ENCODE data around the gene GMCL1. TPM values are rescaled to one million over a fixed set of nuclear protein-coding genes. Genes with fewer than 3 reads are reported as not detected.
"Not testable (repeated sequence)": the region's sequence is repeated elsewhere in the genome, so short reads cannot be mapped to it uniquely, and the experiment has no call there.

GMCL1 gene
- total RNA-seq, 1 donor from 2014 or later, result 8.7 TPM

DNA sequence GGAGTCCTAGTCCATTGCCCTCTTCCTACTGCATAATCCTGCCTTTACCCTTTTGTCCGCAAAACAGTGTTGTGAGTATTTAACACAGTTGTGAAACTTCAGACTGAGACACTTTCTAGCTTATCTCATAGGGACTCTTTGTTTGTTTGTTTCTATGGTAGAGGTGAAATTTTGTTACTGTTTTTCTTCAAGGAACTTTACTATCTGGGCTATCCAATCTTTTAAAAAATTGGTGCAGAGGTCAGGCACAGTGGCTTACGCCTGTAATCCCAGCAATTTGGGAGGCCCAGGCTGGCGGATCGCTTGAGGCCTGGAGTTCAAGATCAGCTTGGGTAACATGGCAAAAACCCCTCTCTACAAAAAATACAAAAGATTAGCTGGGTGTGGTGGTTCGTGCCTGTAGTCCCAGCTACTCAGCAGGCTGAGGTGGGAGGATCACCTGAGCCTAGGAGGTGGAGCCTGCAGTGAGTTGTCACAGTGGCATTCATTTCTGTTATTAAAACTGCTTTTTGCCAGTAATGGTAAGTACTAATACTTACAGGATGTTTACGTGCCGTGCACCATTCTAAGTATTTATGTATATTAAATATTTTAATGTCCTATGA, 18.8 kb downstream of the GMCL1 start:
- DNase-seq (ENCODE audit: low read depth), result no peak
- no peak overlapping the region for H3K4me3 ChIP-seq (ENCODE audit: low read depth, low read length)
- TF ChIP-seq, protein P1, sequence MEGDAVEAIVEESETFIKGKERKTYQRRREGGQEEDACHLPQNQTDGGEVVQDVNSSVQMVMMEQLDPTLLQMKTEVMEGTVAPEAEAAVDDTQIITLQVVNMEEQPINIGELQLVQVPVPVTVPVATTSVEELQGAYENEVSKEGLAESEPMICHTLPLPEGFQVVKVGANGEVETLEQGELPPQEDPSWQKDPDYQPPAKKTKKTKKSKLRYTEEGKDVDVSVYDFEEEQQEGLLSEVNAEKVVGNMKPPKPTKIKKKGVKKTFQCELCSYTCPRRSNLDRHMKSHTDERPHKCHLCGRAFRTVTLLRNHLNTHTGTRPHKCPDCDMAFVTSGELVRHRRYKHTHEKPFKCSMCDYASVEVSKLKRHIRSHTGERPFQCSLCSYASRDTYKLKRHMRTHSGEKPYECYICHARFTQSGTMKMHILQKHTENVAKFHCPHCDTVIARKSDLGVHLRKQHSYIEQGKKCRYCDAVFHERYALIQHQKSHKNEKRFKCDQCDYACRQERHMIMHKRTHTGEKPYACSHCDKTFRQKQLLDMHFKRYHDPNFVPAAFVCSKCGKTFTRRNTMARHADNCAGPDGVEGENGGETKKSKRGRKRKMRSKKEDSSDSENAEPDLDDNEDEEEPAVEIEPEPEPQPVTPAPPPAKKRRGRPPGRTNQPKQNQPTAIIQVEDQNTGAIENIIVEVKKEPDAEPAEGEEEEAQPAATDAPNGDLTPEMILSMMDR (conservative IDR thresholded peaks at IDR 0.05; ENCODE audit: low read depth, low read length), result no peak

DNA sequence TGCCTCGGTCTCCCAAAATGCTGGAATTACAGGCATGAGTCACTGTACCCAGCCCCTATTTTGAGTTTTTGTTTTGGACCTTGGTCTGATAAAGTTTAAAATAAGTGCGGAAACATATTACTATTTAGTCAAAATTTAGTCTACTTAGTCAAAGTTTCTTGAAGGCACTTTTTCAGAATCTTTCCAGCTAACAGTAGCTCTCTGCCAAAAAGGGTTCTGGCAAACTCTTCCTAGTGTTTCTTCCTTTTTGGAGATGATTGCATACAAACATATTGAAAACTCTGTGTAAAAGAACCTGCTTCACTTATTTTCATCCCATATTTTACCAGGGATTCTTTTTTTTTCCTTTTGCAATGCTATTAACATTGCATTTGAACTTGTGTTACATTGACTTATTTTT, 28.8 kb downstream of the GMCL1 start:
- TF ChIP-seq, protein P1 (conservative IDR thresholded peaks at IDR 0.05; ENCODE audit: low read depth, low read length), result no peak
- no peak overlapping the region for H3K4me3 ChIP-seq (ENCODE audit: low read depth, low read length)
- no peak for DNase-seq (ENCODE audit: low read depth)

DNA sequence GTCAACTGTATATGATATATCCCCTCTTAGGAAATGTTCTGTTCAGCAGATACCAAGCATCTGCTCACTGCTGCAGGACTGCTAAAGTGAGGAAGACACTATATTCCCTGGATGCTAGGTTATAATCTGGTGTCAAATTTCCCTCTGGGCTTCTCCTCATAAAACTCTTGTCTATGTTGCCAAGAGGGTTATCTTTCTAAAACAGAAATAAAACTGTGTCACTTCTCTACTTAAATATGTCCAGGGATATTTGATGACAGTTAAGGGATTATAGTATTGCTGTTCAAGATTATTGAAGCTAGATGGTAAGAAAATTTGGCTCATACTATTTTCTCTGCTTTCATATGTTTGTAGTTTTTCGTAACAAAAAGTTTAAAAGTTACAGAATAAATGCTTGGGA, 33.8 kb downstream of the GMCL1 start:
- TF ChIP-seq, protein P1 (conservative IDR thresholded peaks at IDR 0.05; ENCODE audit: low read depth, low read length), result no peak
- H3K4me3 ChIP-seq (ENCODE audit: low read depth, low read length), result no peak overlapping the region
- no peak for DNase-seq (ENCODE audit: low read depth)

DNA sequence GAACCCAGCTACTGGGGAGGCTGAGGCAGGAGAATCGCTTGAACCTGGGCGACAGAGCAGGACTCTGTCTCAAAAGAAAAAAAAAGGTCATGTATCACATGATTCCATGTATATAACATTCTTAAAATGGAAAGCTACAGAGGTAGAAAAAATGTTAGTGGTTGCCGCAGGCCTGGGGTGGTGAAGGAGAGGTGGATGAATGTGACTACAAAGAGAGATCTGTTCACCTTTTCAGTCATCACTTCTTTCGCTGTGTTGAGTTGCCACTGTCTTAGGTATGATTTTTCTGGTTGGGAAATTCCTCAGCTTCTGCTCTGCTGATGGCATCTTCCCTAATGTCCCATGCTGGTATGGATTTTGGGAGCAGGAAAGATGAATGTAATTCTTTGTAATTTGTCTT, 59.0 kb downstream of the GMCL1 start:
- TF ChIP-seq, protein P1 (conservative IDR thresholded peaks at IDR 0.05; ENCODE audit: low read depth, low read length), result no peak
- H3K4me3 ChIP-seq (ENCODE audit: low read depth, low read length), result no peak overlapping the region
- no peak for DNase-seq (ENCODE audit: low read depth)

DNA sequence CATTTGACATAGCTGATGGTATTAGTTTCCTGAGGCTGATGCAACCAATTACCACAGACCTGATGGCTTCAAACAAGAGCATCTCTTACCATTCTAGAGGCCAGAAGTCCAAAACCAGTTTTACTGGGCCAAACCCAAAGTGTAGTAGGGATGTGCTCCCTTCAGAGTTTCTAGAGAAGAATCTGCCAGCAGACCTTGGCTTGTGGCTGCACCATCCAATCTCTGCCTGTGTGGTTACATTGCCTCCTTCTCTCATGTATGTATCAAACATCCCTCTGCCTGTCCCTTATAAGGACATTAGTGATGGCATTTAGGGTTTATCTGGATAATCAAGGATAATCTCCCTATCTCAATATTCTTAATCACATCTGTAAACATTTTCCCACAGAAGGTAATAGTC, 59.8 kb downstream of the GMCL1 start:
- H3K4me3 ChIP-seq (ENCODE audit: low read depth, low read length), result no peak overlapping the region
- DNase-seq (ENCODE audit: low read depth), result no peak
- TF ChIP-seq, protein P1 (conservative IDR thresholded peaks at IDR 0.05; ENCODE audit: low read depth, low read length), result no peak

DNA sequence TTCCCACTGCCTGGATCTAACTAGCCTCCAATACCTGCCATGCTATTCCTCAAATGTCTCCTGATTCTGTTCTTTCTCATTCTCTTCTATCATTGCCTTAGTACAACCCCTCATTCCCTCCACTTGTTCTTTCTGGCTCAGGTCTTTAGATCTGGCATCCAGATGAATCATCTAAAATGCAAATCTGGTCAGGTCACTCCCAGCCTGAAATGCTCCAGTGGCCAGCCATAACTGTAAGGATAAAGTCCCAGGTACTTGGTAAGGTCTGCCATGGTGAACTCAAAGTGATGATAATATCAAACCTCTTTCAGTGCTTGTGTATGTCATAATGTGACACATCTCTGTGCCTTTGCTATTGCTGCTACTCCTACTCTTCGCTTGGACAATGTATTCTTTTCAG, 61.4 kb downstream of the GMCL1 start:
- TF ChIP-seq, protein P1 (conservative IDR thresholded peaks at IDR 0.05; ENCODE audit: low read depth, low read length), result no peak
- no peak for DNase-seq (ENCODE audit: low read depth)
- H3K4me3 ChIP-seq (ENCODE audit: low read depth, low read length), result no peak overlapping the region

GRCh38 chr2:69892838-69893424, 63.5 kb downstream of the GMCL1 start:
- not testable (repeated sequence) for H3K4me3 ChIP-seq (ENCODE audit: low read depth, low read length); DNase-seq (ENCODE audit: low read depth)

Data from epithelial cell of proximal tubule (primary cell).